HG03439 (cell line): Measurements from ENCODE around the gene M1AP.
A peak's percentile ranks its signal among the peaks of the same experiment; 100 is the strongest.

Experiments
- ATAC-seq: cut with Tn5 transposase; IDR thresholded peaks from one replicate; pipeline ENCODE4 v1.9.1; 2021; ENCODE audit warnings: mild to moderate bottlenecking, moderate library complexity; ENCODE audit not compliant: unreplicated experiment

The M1AP gene

DNA sequence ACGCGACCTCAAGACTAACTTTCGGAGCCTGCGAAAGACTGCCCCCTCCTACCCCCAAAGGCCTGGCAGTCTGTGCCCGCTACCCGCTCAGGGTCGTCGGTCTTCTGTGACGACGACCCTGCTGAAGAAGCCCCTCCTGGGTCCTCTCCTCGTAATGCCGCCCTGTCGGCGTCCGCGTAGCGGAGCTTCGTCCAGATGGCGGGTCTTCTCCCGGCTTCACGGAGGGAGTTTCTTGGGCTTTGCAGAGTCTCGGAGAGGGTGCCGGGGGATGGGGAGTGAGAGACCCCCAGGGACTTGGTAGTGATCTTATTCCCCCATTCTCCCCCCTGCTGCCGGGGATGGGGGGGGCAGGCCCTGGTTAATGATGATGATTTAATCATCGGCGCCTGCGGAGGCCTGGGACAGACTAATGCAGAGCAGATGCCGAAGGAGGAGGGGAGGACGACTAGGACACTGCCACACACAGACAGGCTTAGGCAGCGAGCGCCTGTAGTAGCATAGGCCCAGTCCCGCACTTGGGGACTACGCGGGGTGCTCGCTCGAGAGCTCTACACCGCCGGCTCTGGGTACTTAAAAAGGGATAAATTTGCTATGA, 140.1 kb downstream of the M1AP start:
- ATAC-seq = peak; percentile 7
